HCEC 1CT (cell line): ENCODE measurements around the gene RNF6.

ENCODE experiments used
- DNase-seq: peaks from one replicate; pipeline ENCODE4 v3.0.0-alpha.2; 2017

Gene RNF6

GRCh38 chr13:26225896-26226617 is 3.9 kb upstream of the RNF6 start:
- DNase-seq = no peak

- DNase-seq = no peak
Measured at GRCh38 chr13:26222520-26223046, 469 bp upstream of the RNF6 start.

DNA sequence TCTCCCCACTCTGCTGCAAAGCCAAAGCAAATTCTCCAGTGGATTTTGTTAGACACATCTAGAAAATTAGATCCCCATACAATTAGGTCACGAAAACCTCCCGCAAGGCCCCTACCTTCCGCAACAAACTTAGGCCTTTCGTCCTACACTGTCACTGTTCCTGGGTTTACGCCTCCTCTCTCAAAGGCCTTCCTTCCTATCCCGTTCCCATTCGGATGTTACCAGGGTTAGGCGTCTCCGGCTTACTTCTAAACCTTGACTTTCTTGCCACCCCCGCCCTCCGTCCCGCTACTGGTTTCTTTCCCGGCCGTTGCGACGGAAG is 754 bp downstream of the RNF6 start:
- DNase-seq = no peak

DNA sequence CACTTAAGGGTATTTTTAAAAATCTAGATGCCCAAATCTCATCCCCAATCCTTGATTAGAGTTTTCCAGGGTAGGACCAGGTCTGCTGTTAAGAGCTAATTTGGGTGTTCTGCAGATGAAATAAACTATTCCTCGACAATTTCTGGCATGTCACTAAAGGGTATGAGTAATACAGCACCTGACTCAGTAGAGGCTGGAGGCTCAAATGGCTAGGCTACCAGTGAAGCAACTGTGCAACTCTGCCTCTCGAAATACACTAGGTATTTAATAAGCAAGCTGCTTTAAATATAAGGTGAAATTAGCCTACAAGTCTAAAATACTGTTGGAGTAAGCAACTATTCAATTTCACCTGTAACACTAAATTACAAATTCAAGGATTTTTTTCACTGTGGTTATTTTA is 1.5 kb downstream of the RNF6 start:
- peak; percentile 62 for DNase-seq

- peak; percentile 22 for DNase-seq
Measured at GRCh38 chr13:26219726-26220125, 2.4 kb downstream of the RNF6 start.

GRCh38 chr13:26216042-26216441 is 6.1 kb downstream of the RNF6 start:
- DNase-seq = no peak

DNA sequence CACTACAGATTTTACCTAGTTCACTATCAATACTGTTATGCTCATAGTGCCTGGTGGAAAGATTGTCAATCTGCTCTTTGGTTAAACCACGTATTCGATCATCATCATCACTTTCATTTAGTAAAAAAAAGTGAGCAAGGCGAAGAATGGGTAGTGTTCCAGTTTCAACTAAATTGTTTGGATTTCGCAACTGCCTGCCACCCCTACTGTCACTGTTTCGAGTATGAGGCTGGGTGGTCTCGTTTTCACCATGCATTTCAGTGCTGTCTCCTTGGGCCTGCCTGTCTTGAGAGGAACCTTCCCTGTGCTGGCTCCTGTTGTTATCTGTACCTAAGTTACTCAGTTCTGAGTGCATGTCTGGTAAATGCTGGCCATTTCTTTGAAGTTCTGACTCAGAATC is 8.1 kb downstream of the RNF6 start:
- DNase-seq = no peak

- DNase-seq = no peak
Measured at GRCh38 chr13:26213345-26213744, 8.8 kb downstream of the RNF6 start.

DNA sequence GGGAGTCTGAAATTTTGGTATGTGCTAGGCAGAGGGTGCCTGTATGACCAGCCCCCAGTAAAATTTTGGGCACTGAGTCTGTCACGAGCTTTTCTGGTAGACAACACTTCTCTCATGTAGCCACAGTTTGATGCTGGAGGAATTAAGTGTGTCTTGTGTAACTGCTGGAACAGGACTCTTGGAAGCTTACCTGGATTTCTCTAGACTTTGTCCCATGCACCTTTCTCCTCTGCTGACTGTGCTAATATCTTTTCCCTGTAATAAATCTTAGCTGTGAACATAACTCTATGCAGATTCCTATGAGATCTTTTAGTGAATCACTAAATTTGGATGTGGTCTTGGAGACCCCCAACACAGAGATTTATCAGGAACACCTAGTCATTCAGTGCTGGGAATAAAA is 13.8 kb downstream of the RNF6 start:
- DNase-seq = no peak

DNA sequence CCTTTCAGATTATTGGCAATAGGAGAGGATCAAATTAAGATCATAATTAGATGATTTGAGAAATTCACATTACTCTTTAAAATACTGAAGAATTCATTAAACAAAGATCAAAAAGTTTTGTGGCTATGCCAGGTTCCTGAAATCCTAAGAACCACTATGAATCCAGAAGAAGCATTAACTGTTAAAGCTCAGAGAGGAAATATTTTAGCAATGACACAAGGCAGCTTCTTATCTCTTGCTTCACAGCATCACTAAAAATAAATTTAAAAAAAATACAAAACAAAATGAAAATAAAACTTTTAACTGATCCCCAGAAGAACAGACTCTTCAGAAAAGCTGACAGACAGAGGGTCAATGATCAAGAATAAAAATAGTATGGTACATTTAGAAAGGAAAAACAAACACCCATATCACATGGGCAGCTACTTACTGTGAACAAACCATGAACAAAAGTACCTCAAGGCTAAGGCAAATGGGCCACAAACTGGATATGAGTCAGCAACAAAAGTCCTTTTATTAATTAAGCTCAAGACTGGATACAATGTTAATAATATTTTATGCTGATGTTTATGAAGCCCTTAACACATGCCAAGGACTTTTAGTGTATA is 19.6 kb downstream of the RNF6 start:
- peak; percentile 8 for DNase-seq

DNA sequence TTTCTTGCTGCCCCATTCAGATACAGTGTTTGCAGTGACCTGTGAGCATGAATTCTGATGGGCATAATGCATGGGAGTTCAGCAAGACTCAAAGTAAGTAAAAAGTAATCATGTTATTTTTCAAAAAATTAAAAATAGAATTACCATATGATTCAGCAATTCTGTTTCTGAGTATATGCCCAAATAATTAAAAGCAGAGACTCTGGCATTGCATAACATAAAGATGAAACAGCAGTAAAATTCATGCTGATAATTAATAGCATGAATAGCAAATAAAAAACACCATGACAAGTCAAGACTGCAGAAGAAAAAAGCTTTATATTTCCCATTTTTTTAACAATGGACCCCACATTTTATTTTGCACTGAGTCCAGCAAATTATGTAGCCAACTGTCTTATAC is 21.3 kb downstream of the RNF6 start:
- DNase-seq = no peak

DNA sequence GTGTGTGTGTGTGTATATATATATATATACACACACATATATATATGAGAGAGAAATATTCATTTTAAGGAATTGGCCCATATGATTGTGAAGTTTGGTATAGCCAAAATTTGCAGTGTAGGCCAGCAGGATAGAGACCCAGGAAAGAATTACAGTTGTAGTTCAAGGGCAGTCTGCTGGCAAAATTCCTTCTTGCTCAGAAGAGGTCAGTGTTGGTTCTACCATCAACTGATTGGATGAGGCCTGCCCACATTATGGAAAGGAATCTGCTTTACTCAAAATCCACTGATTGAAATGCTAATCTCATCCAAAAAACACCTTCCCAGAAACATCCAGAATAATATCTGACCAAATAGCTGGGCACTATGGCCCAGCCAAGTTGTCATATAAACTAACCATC is 24.0 kb downstream of the RNF6 start:
- no peak for DNase-seq

- no peak for DNase-seq
Measured at GRCh38 chr13:26197298-26197697, 24.8 kb downstream of the RNF6 start.

DNA sequence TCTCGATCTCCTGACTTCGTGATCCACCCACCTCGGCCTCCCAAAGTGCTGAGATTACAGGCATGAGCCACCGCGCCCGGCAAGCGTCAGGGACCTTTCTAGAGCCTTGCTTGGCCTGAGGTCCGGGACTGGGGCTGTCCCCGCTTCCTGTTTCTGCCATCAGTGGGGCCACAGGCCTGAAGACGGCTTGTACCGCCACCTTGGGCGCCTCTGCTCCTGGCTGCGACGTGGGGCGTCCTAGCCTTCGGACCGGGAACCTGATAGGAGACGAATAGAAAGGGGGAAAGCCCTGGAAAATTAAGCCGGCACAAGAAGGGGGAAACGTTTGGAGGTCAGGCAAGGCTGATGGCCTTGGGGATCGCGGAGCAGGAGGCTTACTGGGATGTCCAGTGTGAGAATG is 35.1 kb downstream of the RNF6 start:
- DNase-seq = no peak

DNA sequence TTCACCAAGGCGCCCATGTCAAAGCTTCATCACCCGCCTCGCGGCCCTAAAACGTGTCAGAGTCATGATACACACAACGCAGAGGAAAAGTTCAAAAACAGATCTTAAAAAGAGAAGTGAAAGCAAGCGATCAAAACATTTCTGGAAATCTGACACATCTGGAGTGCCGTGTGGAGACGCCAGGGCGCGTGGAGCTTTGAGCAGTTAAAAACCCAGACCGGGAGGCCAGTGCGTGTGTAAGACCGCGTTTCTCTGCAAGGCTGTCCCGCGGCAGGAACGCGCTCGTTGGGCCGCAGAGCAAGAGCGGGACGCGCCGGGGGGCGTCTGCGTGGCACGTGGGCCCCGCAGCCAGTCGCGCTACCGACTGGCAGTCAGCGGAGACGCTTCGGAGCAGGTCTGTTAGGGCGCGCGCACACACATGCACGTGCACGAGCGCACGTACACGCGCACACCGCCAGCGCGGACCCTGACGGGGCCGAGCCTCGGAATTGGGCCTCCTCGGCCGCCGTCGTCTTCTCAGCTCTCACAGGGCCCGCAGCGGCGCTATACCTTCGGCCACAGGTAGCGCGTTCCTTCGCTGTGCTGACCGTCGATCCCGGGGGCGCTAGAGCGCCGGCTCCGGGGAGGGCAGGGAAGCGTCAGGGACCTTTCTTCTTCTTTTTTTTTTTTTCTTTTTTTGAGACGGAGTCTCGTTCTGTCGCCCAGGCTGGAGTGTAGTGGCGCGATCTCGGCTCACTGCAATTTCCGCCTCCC is 35.8 kb downstream of the RNF6 start:
- peak; percentile 84 for DNase-seq

DNA sequence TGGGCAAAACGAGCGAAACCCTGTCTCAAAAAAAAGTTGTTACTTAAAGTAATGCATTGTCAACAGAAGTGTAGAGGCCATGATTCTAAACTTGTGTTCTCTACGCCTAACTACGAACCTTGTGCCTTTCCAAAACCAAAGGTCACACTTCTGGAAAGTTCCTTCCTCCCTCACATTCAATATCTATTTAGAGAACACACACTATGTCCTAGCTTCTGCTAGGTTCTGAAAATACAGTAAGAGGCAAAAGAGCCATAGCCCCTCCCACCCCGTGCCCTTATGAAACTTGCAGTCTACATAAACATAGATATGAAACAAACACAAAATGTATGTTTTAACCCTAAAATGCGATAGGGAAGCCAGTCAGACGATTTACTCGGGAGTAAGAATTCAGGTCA is 36.4 kb downstream of the RNF6 start:
- DNase-seq = no peak

- DNase-seq = peak; percentile 60
Measured at GRCh38 chr13:26184791-26185250, 37.3 kb downstream of the RNF6 start.

- DNase-seq = no peak
Measured at GRCh38 chr13:26183416-26183815, 38.7 kb downstream of the RNF6 start.

GRCh38 chr13:26179344-26179743 is 42.8 kb downstream of the RNF6 start:
- no peak for DNase-seq

DNA sequence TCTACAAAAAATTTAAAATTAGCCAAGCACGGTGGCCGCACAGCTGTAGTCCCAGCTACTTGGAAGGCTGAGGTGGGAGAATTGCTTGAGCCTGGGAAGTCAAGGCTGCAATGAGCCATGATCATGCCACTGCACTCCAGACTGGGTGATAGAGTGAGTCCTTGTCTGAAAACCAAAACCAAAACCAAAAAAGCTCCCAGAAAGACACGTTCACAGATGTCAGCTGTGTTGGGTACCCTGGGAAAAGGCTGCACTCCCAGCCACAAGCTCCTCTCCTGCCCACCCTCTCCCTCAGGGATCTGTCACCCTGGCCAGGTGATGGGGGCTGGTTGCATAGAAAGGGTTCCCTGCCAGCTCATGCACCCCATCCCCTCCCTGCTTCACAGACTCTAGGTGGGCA is 53.3 kb downstream of the RNF6 start:
- DNase-seq = no peak

DNA sequence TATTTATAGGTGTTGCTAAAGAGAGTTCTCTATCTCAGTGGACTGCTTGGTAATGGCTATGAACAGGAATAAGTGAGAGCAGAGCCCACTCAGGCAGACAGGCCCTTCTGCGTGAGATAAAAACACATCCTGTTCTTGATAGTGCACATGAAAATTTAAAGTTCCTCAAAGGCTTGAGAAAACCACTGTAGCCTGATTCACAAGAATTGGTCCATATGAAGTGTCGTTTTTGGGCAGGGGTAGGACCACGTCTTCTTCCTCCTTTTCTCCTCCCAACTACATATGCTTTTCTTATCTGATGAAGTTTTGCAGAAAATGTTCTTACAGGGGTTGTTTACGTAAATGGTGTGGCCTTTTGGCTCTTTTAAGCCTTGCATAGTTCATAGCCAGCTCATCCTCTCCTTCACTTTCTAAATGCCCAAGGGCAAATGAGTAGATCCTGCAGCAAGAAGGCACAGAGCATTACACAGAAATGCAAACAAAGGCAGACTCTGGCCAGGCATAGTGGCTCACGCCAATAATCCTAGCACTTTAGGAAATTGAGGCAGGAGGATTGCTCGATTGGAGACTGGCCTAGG is 53.8 kb downstream of the RNF6 start:
- DNase-seq = peak; percentile 7

GRCh38 chr13:26163812-26164211 is 58.3 kb downstream of the RNF6 start:
- no peak for DNase-seq
